Measurements from ENCODE around the gene NID1. TPM values are rescaled to one million over a fixed set of nuclear protein-coding genes. Genes with fewer than 3 reads are reported as not detected.

NID1 gene
- total and polyA plus RNA-seq, 9 of the 15 experiments (the other 6 are each of a cell fraction or from before 2014, with no cell fraction given), result 0.22 TPM; not detected in 8

DNA sequence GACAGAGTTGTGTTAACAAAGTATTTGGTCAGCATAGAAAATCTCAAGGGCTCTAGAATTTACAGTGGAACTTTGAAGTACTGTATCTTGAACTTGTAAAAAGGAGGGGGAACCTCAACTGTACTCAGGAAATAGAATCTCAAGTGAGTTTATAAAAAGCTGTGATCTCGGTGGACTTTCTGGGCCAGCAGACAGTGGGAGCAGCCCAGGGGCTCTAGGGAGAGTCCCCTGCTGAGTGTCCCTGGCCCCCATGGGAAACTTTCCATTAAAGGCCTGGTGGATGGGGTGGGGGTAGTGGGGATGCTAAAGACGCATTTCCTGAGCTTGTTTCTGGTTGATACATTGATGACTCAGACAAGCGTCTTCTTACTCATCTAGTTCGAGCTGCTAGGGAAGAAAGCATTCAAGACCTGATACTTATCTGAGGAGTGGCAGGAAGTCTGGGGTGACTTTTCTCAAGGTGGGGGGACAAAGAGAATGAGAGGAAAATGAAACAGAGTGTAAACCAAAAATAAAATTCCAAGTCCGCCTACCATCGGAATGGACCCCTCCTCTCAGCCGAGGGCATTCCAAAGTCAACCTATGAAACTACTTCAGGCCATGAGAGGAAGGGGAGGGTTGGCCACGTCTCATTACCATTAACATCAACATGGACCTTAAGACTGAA is 65.5 kb downstream of the NID1 start (continued):
- TF ChIP-seq PHF20 (IDR thresholded peaks at IDR 0.05; ENCODE audit: partially characterized antibody) (no peak), GTF2A2 (tag; IDR thresholded peaks at IDR 0.05) (no peak), DMBX1 (CRISPR knock-in tag; IDR thresholded peaks at IDR 0.05; ENCODE audit: borderline replicate concordance) (no peak), RBM14 (IDR thresholded peaks at IDR 0.05; ENCODE audit: borderline replicate concordance, insufficient read depth, low read depth, low read length) (no peak), C11orf30 (IDR thresholded peaks at IDR 0.05; ENCODE audit: low read depth) (no peak), ZNF668 (CRISPR knock-in tag; IDR thresholded peaks at IDR 0.05) (no peak), MYC (IDR thresholded peaks at IDR 0.05; ENCODE audit: low read depth, low read length) (no peak), MYC (CRISPR knock-in tag; IDR thresholded peaks at IDR 0.05; ENCODE audit: borderline replicate concordance, low read depth) (no peak), XRCC3 (IDR thresholded peaks at IDR 0.05) (no peak), NFIX (CRISPR knock-in tag; IDR thresholded peaks at IDR 0.05; ENCODE audit: low read depth) (no peak), ZNF224 (CRISPR knock-in tag; IDR thresholded peaks at IDR 0.05) (no peak), ZNF589 (CRISPR knock-in tag; IDR thresholded peaks at IDR 0.05; ENCODE audit: low read depth) (peak; percentile 24; the same call in 1 of the 2 replicates), ZHX1 (conservative IDR thresholded peaks at IDR 0.05; ENCODE audit: low read length) (no peak), NR2C2 (CRISPR knock-in tag; IDR thresholded peaks at IDR 0.05) (no peak), NR2C2 (tag; IDR thresholded peaks at IDR 0.05) (no peak; the same call in 1 of the 2 replicates), ZNF41 (CRISPR knock-in tag; conservative IDR thresholded peaks at IDR 0.05) (no peak), ZNF699 (CRISPR knock-in tag; IDR thresholded peaks at IDR 0.05; ENCODE audit: insufficient replicate concordance) (no peak), PTTG1 (tag; IDR thresholded peaks at IDR 0.05; ENCODE audit: low read depth) (no peak), SLC30A9 (CRISPR knock-in tag; IDR thresholded peaks at IDR 0.05) (no peak), RBM22 (IDR thresholded peaks at IDR 0.05; ENCODE audit: low read depth, low read length, poor library complexity, severe bottlenecking) (no peak), BRF1 (IDR thresholded peaks at IDR 0.05; ENCODE audit: borderline replicate concordance, extremely low read depth, insufficient read length) (no peak), ETS2 (tag; IDR thresholded peaks at IDR 0.05; ENCODE audit: borderline replicate concordance, poor library complexity, severe bottlenecking) (no peak), GTF2E2 (tag; IDR thresholded peaks at IDR 0.05) (no peak), SUPT5H (IDR thresholded peaks at IDR 0.05) (no peak), HSF4 (CRISPR knock-in tag; IDR thresholded peaks at IDR 0.05; ENCODE audit: borderline replicate concordance) (no peak), CEBPB (tag; IDR thresholded peaks at IDR 0.05) (no peak), ZNF354B (CRISPR knock-in tag; IDR thresholded peaks at IDR 0.05) (no peak), EP400 (IDR thresholded peaks at IDR 0.05) (no peak), TCF3 (CRISPR knock-in tag; IDR thresholded peaks at IDR 0.05) (no peak)
- TF ChIP-seq, protein P1, sequence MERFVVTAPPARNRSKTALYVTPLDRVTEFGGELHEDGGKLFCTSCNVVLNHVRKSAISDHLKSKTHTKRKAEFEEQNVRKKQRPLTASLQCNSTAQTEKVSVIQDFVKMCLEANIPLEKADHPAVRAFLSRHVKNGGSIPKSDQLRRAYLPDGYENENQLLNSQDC (CRISPR knock-in tag; IDR thresholded peaks at IDR 0.05), result no peak

Data from K562 (cell line).